CD4-positive, alpha-beta T cell treated with Interleukin-1 beta for 1 hour (primary cell): ENCODE measurements around the gene CCNI.

ENCODE experiments used
- DNase-seq, 2 donors: peaks; one replicate each; pipeline ENCODE4 v3.0.0-alpha.2; 2020 to 2022

CCNI gene

DNA sequence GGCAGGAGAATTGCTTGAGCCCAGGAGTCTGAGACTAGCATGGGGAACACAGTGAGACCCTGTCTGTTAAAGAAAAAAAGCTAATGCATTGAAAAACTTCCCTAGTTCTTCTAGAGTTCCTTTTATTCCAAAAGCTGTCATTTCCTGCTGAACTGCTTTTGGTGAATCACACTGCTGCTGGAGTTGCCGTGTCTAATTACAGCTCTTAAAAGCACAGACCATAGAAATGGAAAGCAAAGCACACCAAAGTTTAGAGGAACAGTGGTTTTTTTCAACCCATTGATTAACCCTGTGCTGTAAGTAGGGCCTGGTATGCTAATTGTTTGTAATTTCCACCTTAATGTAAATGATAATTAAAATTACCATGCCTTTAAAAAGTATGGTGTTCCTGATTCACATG, 73.9 kb downstream of the CCNI start:
- no peak for DNase-seq

DNA sequence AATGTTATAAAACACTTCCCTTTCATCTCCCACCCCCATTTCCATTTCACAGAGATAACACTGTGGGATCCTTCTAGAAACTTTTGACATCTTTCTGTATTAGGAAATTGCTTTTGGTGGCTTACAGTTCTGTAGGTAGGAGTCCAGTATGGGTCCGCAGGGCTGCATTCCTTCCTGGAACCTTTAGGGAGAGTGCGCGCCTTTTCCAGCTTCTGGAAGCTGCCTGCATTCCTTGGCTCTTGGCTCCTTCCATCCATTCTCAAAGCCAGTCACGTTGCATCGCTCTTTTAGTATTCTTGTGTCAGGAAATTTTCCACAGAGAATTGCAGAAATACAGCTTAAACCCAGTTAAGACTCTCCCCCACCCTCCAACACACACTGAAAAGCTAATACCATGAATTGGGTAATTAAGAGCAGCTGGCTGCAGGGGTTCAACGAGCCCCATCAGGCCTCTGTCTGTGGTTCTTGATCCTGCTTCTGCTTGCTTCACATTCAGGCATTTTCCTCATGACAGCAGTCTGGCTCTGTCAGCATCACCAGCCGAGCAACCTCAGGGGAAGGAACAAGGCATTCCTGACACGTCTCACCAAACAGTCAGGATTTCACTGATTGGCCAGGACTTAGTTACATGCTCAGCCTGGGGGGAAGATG, 77.4 kb downstream of the CCNI start:
- DNase-seq: no peak

DNA sequence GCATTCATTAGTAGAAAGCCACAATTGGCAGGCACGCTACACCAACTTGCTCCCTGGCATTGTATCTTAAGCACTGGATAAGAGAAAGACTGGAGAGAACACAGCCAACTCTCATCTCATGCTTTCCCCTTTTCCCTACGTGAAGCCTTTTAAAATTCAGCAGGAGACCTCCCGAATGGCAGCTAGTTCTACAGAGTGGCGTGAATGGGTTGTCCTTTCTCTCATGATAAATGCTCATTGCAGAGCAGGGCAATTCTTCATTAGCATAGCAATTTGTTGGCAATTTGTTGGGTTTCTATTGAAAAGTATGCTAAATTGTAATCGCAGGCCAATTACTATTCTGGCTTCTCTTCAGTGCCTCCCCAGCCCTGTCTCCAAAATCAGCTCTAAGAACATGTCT, 78.3 kb downstream of the CCNI start:
- no peak for DNase-seq
